Astrocyte (in vitro differentiated cells and primary cell): ENCODE measurements around the gene MTMR11. TPM values are rescaled to one million over a fixed set of nuclear protein-coding genes. Genes with fewer than 3 reads are reported as not detected.

Experiments used
- DNase-seq: peaks from one replicate; pipeline ENCODE4 v3.0.0-alpha.2; 2010; ENCODE audit warnings: low read depth
- FAIRE-seq: peaks from 2 replicates; lab custom pipeline; 2011; peaks lifted over from hg19 to GRCh38; lab: Jason Lieb, UNC
- H2AFZ ChIP-seq: 2 replicates; pipeline ENCODE4 v1.6.0; 2012; ENCODE audit warnings: low read depth, low read length, inconsistent platforms
- H3K27ac ChIP-seq: 2 replicates; pipeline ENCODE4 v1.5.1; 2011; ENCODE audit warnings: low read depth, low read length, inconsistent platforms
- H3K27me3 ChIP-seq: 2 replicates; pipeline ENCODE4 v1.6.0; 2011; ENCODE audit warnings: low read length, inconsistent platforms; ENCODE audit not compliant: insufficient read depth
- H3K36me3 ChIP-seq: 2 replicates; pipeline ENCODE4 v1.5.1; 2011; ENCODE audit warnings: low read length, inconsistent platforms; ENCODE audit not compliant: insufficient read depth
- H3K4me1 ChIP-seq: 2 replicates; pipeline ENCODE4 v1.5.1; 2011; ENCODE audit warnings: low read length, inconsistent platforms; ENCODE audit not compliant: insufficient read depth
- H3K4me2 ChIP-seq: 2 replicates; pipeline ENCODE4 v1.6.0; 2012; ENCODE audit warnings: low read length, inconsistent platforms
- H3K4me3 ChIP-seq: 2 replicates; pipeline ENCODE4 v1.5.1; 2011; ENCODE audit warnings: low read depth, mild to moderate bottlenecking, low read length, inconsistent platforms; ENCODE audit not compliant: insufficient read depth
- H3K79me2 ChIP-seq: 2 replicates; pipeline ENCODE4 v1.6.0; 2012; ENCODE audit warnings: mild to moderate bottlenecking, low read length, inconsistent platforms; ENCODE audit not compliant: insufficient read depth
- H3K9ac ChIP-seq: 2 replicates; pipeline ENCODE4 v1.6.0; 2012; ENCODE audit warnings: mild to moderate bottlenecking, low read length, inconsistent platforms
- H3K9me3 ChIP-seq: 2 replicates; pipeline ENCODE4 v1.5.1; 2012; ENCODE audit warnings: low read depth, mild to moderate bottlenecking, low read length, inconsistent platforms; ENCODE audit not compliant: insufficient read depth
- H4K20me1 ChIP-seq: 2 replicates; pipeline ENCODE4 v1.6.0; 2012; ENCODE audit warnings: low read length, inconsistent platforms; ENCODE audit not compliant: insufficient read depth
- H3K27ac Mint-ChIP-seq: one replicate; pipeline ENCODE4 v1.8.0; 2021; ENCODE audit warnings: mild to moderate bottlenecking, mixed read lengths; ENCODE audit not compliant: unreplicated experiment
- H3K27me3 Mint-ChIP-seq: one replicate; pipeline ENCODE4 v1.8.0; 2021; ENCODE audit warnings: low read depth, mixed read lengths; ENCODE audit not compliant: unreplicated experiment
- H3K36me3 Mint-ChIP-seq: one replicate; pipeline ENCODE4 v1.8.0; 2021; ENCODE audit warnings: low read depth, mixed read lengths; ENCODE audit not compliant: unreplicated experiment
- H3K4me1 Mint-ChIP-seq: one replicate; pipeline ENCODE4 v1.8.0; 2021; ENCODE audit warnings: low read depth, mixed read lengths; ENCODE audit not compliant: unreplicated experiment
- H3K4me3 Mint-ChIP-seq: one replicate; pipeline ENCODE4 v1.8.0; 2021; ENCODE audit warnings: mild to moderate bottlenecking, moderate library complexity, mixed read lengths; ENCODE audit not compliant: unreplicated experiment
- H3K9me3 Mint-ChIP-seq: one replicate; pipeline ENCODE4 v1.8.0; 2021; ENCODE audit warnings: mild to moderate bottlenecking, mixed read lengths; ENCODE audit not compliant: unreplicated experiment
- CTCF ChIP-seq: IDR thresholded peaks from 2 replicates; pipeline ENCODE4 v1.5.1; 2011; ENCODE audit warnings: low read depth, mild to moderate bottlenecking, inconsistent platforms, low read length, moderate library complexity; ENCODE audit not compliant: insufficient read depth
- EZH2 ChIP-seq: IDR thresholded peaks from 2 replicates; pipeline ENCODE4 v1.6.1; 2012; ENCODE audit warnings: mild to moderate bottlenecking, low read length, inconsistent platforms; ENCODE audit not compliant: insufficient read depth
- total RNA-seq: library from RNA; stranded (reverse); gene quantifications from 2 replicates; pipeline ENCODE4 v1.2.1, GENCODE V29; 2021

Gene MTMR11
- total RNA-seq, 1 donor from 2014 or later, result 5.0 TPM

GRCh38 chr1:149923626-149924025, 13.1 kb downstream of the MTMR11 start:
- H3K79me2 ChIP-seq, result peaks cover 34% of the 10 kb centered on the region
- DNase-seq (no peak), FAIRE-seq (no peak)
- no peak overlapping the region for H3K4me3 ChIP-seq
- no peaks in the 10 kb centered on the region for H3K27me3 ChIP-seq
- H2AFZ ChIP-seq, result no peak overlapping the region
- Mint-ChIP-seq H3K27me3 (no peaks in the 10 kb centered on the region), H3K36me3 (peaks cover 28% of the 10 kb centered on the region), H3K4me1 (peaks cover 22% of the 10 kb centered on the region), H3K9me3 (no peaks in the 10 kb centered on the region), H3K4me3 (no peak overlapping the region), H3K27ac (no peak overlapping the region)
- H3K36me3 ChIP-seq, result peaks cover 44% of the 10 kb centered on the region
- peaks cover 16% of the 10 kb centered on the region for H3K4me1 ChIP-seq
- no peak overlapping the region for H3K27ac ChIP-seq
- H3K9ac ChIP-seq, result no peak overlapping the region
- H3K9me3 ChIP-seq, result no peaks in the 10 kb centered on the region
- no peak for TF ChIP-seq EZH2
- TF ChIP-seq CTCF, result no peak
- no peak overlapping the region for H3K4me2 ChIP-seq
- peaks cover 37% of the 10 kb centered on the region for H4K20me1 ChIP-seq

- H3K9ac ChIP-seq, result peak within 1 kb of the TSS; percentile 85
- H3K4me2 ChIP-seq, result peak within 1 kb of the TSS; percentile 95
- no peaks in the 10 kb centered on the region for H3K9me3 Mint-ChIP-seq
- H3K4me3 Mint-ChIP-seq, result peak within 1 kb of the TSS; percentile 86
- H3K27ac Mint-ChIP-seq, result no peak within 1 kb of the TSS
- FAIRE-seq, result no peak
- H3K27me3 Mint-ChIP-seq, result peaks cover 2% of the 10 kb centered on the region
- H3K9me3 ChIP-seq, result no peaks in the 10 kb centered on the region
- no peak within 1 kb of the TSS for H3K27ac ChIP-seq
- peak; percentile 44 for DNase-seq
- peaks cover 5% of the 10 kb centered on the region for H3K4me1 Mint-ChIP-seq
- peaks cover 8% of the 10 kb centered on the region for H3K4me1 ChIP-seq
- H3K4me3 ChIP-seq, result peak within 1 kb of the TSS; percentile 72
- no peaks in the 10 kb centered on the region for H3K27me3 ChIP-seq
- H4K20me1 ChIP-seq, result no peaks in the 10 kb centered on the region
- TF ChIP-seq EZH2 (no peak), CTCF (no peak)
- peaks cover 7% of the 10 kb centered on the region for H3K36me3 Mint-ChIP-seq
- peak within 1 kb of the TSS; percentile 85 for H2AFZ ChIP-seq
- peaks cover 4% of the 10 kb centered on the region for H3K79me2 ChIP-seq
- peaks cover 9% of the 10 kb centered on the region for H3K36me3 ChIP-seq
These were observed 19.0 kb downstream of the MTMR11 start, which contains the start of gene SV2A for GRCh38 chr1:149917571-149918144. TSS of gene SV2A (minus strand) at chr1:149917844. CDS start at chr1:149913840, 4,004 bp downstream.

GRCh38 chr1:149916898-149917252, 19.8 kb downstream of the MTMR11 start:
- Histone ChIP-seq H4K20me1 (no peaks in the 10 kb centered on the region), H3K4me3 (peak overlapping the region; percentile 72), H3K79me2 (peaks cover 4% of the 10 kb centered on the region), H3K9me3 (no peaks in the 10 kb centered on the region), H3K9ac (peak overlapping the region; percentile 85), H3K27me3 (no peaks in the 10 kb centered on the region), H2AFZ (no peak overlapping the region), H3K4me1 (peaks cover 8% of the 10 kb centered on the region), H3K36me3 (peaks cover 4% of the 10 kb centered on the region), H3K27ac (no peak overlapping the region), H3K4me2 (peak overlapping the region; percentile 95)
- H3K9me3 Mint-ChIP-seq, result no peaks in the 10 kb centered on the region
- no peak for TF ChIP-seq EZH2
- TF ChIP-seq CTCF, result no peak
- peaks cover 2% of the 10 kb centered on the region for H3K27me3 Mint-ChIP-seq
- peak overlapping the region; percentile 86 for H3K4me3 Mint-ChIP-seq
- peaks cover 5% of the 10 kb centered on the region for H3K4me1 Mint-ChIP-seq
- no peak for FAIRE-seq
- no peak for DNase-seq
- H3K36me3 Mint-ChIP-seq, result peaks cover 9% of the 10 kb centered on the region
- H3K27ac Mint-ChIP-seq, result no peak overlapping the region
